Glomerular visceral epithelial cell (primary cell): Measurements from ENCODE around the gene MAP3K10.
A peak's percentile ranks its signal among the peaks of the same experiment; 100 is the strongest.
"Not testable (repeated sequence)": the region's sequence is repeated elsewhere in the genome, so short reads cannot be mapped to it uniquely, and the experiment has no call there.

ENCODE experiments used
- DNase-seq: peaks from one replicate; pipeline ENCODE4 v3.0.0-alpha.2; 2016; ENCODE audit errors: extremely low spot score

MAP3K10 gene

DNA sequence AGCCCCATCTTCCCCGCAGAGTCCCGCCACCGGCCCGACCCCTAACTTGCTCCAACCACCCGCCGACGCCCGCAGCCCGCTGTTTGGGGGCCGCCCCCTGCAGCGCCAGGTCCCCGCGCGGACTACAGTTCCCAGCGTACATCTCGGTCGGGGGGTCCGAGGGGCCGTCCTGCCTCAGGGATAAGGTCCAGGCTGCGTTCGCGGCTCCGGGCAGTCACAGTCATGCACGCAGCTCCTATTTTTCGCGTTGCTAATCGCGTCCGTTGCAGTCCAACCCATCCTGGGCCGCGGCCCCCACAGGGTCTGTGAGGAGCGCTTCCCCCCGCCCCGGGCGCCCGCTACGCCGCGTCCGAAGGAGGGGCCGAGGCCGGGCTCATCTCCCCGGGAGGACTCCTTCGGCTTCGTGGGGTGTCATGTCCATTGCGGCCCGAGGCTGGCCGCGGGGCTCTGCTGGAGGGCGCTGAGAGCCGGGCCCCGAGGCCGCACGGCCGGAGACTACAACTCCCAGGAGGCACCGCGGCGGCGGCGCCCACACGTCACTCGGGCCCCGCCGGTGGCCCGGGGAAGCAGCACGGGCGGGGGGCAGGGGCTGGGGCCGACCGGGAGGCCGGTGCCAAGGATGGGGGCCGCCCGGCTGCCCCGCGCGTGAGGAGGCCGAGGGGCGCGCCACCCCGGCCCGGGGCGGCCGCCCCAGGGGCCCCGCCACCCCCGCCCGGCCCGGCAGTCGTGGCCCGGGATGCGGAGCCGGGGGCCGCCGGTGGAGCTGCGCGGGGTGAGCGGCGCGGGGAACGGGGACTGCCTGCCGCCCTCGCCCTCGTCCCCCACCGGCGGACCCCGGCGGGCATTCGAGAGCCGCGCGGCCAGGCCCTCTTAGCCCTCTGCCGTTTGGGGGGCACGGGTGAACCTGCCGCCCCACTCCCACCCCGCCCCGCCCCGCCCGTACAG, at the start of gene MAP3K10:
Gene MAP3K10 (plus strand): TSS at position 536 of the 945 bp plus-strand sequence. CDS start 606 bp downstream, outside the sequence.
- peak; percentile 74 for DNase-seq

- DNase-seq = no peak
Measured at GRCh38 chr19:40141551-40141950, 49.7 kb upstream of the MAP3K10 start.

- DNase-seq = no peak
Measured at GRCh38 chr19:40143612-40144011, 47.6 kb upstream of the MAP3K10 start.

DNA sequence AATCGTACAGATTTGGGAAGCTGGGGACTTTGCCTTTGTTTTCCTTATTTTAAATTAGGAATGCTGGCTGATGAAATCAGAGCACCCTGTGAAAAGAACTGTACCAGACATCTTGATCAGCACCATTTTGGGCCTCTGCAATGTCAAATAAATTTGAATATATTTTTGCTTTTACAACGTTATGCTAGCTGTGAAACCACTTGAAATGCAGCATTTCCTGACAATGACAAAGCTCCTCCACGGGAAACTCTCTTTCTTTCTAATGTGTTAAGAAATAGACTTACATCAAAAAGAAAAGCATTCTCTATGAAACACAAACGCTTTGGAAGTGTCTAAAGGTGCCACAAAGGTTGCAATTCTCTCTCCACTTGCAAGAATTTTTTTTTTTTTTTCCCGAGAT, 47.1 kb upstream of the MAP3K10 start:
- no peak for DNase-seq

- no peak for DNase-seq
Measured at GRCh38 chr19:40144947-40145748, 46.1 kb upstream of the MAP3K10 start.

- not testable (repeated sequence) for DNase-seq
Measured at GRCh38 chr19:40145749-40146029, 45.5 kb upstream of the MAP3K10 start.

GRCh38 chr19:40147338-40147692, 43.9 kb upstream of the MAP3K10 start:
- DNase-seq = no peak

DNA sequence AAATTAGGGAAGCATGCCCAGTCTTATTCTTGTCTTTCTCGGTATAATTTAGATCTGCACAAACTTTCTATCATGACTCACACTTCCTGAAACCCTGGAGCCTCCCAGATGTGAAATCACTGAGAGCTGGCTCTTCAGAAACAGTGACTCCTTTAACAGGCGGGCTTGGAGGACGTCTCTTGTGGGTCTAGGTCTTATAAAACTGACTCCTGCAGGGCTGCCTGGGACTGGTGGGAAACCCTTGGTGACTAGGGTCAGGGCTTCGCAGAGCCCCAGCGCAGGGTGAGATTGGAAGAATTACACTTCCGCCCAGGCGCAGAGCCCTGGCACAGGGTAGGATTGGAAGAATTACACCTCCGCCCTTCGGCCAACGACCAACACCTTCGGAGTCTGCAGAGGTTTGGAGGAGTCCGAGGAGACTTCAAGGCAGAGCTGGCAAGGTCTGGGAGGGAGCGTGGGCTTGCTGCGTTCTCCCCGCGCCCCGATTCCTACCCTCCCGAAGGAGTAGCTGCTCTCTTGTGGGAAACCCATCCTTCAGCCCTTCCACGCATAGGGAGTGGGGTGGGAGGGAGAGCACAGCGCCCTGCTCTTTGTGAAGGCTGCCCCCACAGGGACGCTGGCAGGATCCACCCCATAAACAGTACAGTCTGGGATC, 43.4 kb upstream of the MAP3K10 start:
- DNase-seq = peak; percentile 20

DNA sequence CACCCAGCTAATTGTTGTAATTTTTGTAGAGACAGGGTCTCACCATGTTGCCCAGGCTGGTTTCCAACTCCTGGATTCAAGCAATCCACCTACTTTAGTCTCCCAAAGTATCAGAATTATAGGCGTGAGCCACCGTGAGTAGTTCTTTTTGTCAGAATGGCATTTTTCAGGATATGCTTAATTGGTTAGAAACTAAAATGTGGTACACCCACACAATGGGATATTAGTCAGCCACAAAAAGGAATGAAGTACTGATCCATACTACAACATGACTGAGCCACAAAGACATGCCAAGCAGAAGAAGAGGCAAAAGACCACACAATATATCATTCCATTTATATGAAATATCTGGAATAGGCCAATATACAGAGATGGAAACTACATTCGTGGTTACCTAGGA, 41.7 kb upstream of the MAP3K10 start:
- no peak for DNase-seq

- no peak for DNase-seq
Measured at GRCh38 chr19:40150170-40150569, 41.1 kb upstream of the MAP3K10 start.

DNA sequence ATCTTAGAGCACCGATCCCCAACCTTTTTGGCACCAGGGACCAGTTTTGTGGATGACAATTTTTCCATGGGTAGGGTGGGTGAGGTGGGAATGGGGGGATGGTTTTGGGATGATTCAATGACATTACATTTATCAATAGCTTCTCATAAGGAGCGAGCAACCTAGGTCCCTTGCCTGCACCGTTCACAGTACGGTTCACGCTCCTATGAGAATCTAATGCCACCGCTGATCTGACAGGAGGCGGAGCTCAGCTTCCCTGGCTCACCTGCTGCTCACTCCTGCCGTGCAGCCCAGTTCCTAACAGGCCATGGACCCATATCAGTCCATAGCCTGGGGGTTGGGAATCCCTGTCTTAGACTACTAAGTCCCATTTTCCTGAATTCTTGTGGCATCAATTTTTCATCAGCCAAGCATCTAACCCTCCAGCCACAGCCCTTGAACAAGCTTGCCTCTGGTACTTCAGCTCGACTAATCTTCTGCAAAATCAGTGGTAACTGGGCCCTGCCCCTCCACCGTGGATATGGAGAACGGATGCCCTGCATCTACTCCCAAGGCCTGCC, 37.0 kb upstream of the MAP3K10 start:
- no peak for DNase-seq

DNA sequence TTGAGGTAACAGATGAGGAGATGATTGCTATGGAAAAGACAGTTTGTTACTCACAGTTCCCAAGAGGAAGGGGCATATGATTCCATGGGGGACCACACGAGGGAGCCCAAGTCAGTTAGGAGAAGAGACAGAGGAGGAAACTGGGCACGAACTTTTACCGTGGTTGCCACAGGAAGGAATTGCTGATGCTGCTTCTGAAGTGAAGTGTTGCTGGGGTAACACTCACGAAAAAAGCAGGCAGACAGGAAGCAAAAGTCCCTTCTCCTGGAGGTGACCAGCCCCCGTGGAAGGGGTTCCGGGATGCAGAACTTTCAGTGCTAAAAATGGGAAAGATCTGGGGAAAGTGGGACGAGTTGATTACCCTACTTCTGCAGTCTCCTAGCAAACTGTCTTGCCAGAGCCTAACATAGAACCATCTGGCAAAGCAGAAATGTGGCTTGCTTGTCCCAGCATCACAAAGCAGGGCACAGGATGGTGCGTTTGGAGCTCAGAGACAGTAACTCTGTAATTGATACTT, 35.4 kb upstream of the MAP3K10 start:
- DNase-seq = peak; percentile 20

DNA sequence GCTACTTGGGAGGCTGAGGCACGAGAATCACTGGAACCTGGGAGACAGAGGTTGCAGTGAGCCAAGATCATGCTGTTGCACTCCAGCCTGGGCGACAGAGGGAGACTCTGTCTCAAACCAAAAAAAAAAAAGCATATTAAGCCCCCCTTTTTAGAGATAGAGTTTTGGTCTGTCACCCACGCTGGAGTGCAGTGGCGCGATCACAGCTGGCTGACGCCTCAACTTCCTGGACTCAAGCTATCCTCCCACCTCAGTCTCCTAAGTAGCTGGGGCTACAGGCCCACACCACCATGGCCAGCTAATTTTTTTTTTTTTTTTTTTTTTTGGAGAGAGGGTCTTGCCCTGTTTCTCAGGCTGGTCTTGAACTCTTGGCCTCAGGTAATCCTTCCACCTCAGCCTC, 34.2 kb upstream of the MAP3K10 start:
- no peak for DNase-seq

- DNase-seq = no peak
Measured at GRCh38 chr19:40159744-40160143, 31.5 kb upstream of the MAP3K10 start.

- no peak for DNase-seq
Measured at GRCh38 chr19:40162104-40162503, 29.1 kb upstream of the MAP3K10 start.

DNA sequence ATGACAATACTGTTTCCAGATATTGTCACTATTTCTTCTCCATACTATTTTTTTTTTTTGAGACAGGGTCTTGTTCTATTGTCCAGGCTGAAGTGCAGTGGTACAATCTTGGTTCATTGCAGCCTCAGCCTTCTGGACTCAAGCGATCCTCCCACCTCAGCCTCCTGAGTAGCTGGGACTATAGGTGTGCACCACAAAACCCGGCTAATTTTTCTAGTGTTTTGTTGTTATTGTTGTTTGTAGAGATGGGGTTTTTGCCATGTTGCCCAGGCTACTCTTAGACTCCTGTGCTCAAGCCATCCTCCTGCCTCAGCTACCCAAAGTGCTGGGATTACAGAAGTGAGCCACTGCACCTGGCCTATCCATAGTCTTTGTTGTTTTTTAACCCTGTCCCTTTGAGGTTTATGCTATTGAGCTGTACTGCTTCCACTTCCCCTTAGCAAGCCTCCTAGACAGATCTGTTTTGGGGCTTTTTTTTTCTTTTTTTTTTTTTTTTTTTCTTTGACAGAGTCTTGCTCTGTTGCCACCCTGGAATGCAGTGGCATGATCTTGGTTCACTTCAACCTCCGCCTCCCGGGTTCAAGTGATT, 27.6 kb upstream of the MAP3K10 start:
- no peak for DNase-seq

DNA sequence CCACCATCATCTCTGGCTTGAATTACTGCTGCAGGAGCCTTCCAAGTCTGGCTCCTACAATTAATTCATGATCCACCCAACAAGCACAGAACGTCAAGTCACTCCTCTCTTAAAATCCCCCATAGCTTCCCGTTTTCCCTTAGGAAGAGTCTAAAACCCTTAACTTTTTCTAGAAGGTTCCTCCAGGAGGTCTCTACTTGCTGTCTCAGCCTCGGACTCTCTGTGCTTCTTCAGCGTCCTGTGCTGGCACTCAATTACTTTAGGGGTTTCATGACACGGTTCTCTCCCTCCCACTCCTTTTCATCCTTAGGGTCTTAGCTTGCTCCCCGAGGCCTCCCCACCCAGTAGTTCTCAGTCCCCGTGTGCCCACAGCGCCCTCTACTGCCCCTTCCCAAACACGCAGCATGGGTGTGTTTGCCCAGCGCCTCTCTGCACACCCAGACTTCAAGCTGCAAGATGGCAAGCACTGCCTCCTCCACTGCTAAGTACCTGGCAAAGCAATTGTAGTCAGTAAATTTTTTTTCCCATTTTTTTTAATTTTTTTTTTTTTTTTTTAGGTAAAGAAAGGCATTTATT, 25.8 kb upstream of the MAP3K10 start:
- DNase-seq = peak; percentile 16

GRCh38 chr19:40169482-40170302, 21.5 kb upstream of the MAP3K10 start:
- DNase-seq = not testable (repeated sequence)

DNA sequence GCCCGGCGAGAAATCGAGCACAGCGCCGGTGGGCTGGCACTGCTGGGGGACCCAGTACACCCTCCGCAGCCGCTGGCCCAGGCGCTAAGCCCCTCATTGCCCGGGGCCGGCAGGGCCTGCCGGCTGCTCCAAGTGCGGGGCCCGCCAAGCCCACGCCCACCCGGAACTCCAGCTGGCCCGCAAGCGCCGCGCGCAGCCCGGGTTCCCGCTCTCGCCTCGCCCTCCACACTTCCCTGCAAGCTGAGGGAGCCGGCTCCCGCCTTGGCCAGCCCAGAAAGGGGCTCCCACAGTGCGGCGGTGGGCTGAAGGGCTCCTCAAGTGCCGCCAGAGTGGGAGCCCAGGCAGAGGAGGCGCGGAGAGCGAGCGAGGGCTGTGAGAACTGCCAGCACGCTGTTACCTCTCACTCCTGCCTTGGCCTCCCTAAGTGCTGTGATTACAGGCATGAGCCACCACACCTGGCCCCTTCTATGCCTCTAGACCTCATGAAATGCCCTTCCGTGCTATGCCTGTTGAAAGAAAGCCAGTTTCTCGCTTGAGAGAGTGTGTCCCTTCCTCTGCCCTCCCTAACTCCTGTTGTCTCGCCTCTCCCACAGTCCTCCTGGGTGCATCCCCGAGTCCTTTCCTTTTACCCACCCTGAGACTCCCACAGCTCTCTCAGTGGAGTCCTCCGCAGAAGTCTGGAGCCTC, 20.8 kb upstream of the MAP3K10 start:
- DNase-seq = not testable (repeated sequence)

- not testable (repeated sequence) for DNase-seq
Measured at GRCh38 chr19:40171293-40171692, 19.9 kb upstream of the MAP3K10 start.
